ENCODE results near the gene CDC42BPB. TPM values are rescaled to one million over a fixed set of nuclear protein-coding genes. Genes with fewer than 3 reads are reported as not detected.

The CDC42BPB gene
- total RNA-seq (2012; rRNA removed) (48.0 and 49.1 TPM in 2 replicates), polyA plus RNA-seq (2012; rRNA removed) (73.6 and 81.4 TPM in 2 replicates), Bru-seq, nascent RNA (percentile 87 among the genes with signal in this experiment), BruChase-seq, experiment 1, labeled RNA remaining after a 6-hour chase (percentile 92 among the genes with signal in this experiment), BruChase-seq, experiment 2, labeled RNA remaining after a 2-hour chase (percentile 87 among the genes with signal in this experiment)
- 45.7 and 64.7 TPM in 2 replicates for polyA plus RNA-seq (2012; cell fraction: cytosol; rRNA removed)
- 168 and 207 TPM in 2 replicates for polyA plus RNA-seq (2012; cell fraction: nucleus; rRNA removed; ENCODE audit: low replicate concordance)
- long read RNA-seq, partial matches to known transcripts: 35 of 41 reads
- long read RNA-seq, other reads (novel, unspliced or antisense): 6 of 41 reads

- Histone ChIP-seq H3K4ac (ENCODE audit: low read depth, low read length) (peak within 1 kb of the TSS; percentile 97), H4K8ac (ENCODE audit: low read depth in 2 of 2, low read length in 2 of 2) (peak within 1 kb of the TSS; percentile 90 to 91; a peak in 2 of 4 replicates), H4K5ac (ENCODE audit: low read depth, low read length) (peak within 1 kb of the TSS; percentile 94), H3K23ac (ENCODE audit: low read depth, low read length) (peak within 1 kb of the TSS; percentile 76), H4K20me1 (ENCODE audit: insufficient read depth, low read length) (peaks cover 40% of the 10 kb centered on the region), H4K91ac (ENCODE audit: insufficient read depth, low read depth, low read length) (peak within 1 kb of the TSS; percentile 87; the same call in 1 of the 2 replicates), H3K4me1 (ENCODE audit: control insufficient read depth, insufficient read depth, low read length) (peaks cover 10% of the 10 kb centered on the region), H3K56ac (ENCODE audit: extremely low read depth, insufficient read depth, low read length) (peak within 1 kb of the TSS; percentile 43), H2BK120ac (ENCODE audit: low read depth, low read length) (no peak within 1 kb of the TSS; the same call in 1 of the 2 replicates), H3K27ac (ENCODE audit: insufficient read depth, low read length) (peak within 1 kb of the TSS; percentile 97), H2BK5ac (ENCODE audit: low read depth, low read length, poor library complexity, severe bottlenecking) (peak within 1 kb of the TSS; percentile 91), H2BK15ac (ENCODE audit: low read depth, low read length) (no peak within 1 kb of the TSS), H2BK20ac (ENCODE audit: low read depth, low read length) (no peak within 1 kb of the TSS), H3K14ac (replicated peaks; ENCODE audit: low read depth, low read length) (peak within 1 kb of the TSS; percentile 96), H3K79me1 (ENCODE audit: low read depth in 1 of 2, low read length in 2 of 2) (peaks cover 16 to 51% of the 10 kb centered on the region in 2 experiments; a peak in 3 of 4 replicates), H3K9me3 (ENCODE audit: control insufficient read depth, insufficient read depth, low read length) (no peaks in the 10 kb centered on the region), H3K18ac (ENCODE audit: low read depth, low read length) (peak within 1 kb of the TSS; percentile 85), H2AFZ (replicated peaks; ENCODE audit: low read length, poor library complexity) (peak within 1 kb of the TSS; percentile 98), H3K27me3 (ENCODE audit: control insufficient read depth, insufficient read depth, low read length) (no peaks in the 10 kb centered on the region), H2AK5ac (ENCODE audit: low read depth, low read length) (peak within 1 kb of the TSS; percentile 98), H2AK9ac (replicated peaks; ENCODE audit: low read depth, low read length, poor library complexity) (peak within 1 kb of the TSS; percentile 99), H3K9me1 (ENCODE audit: insufficient read depth, low read length) (peaks cover 3% of the 10 kb centered on the region), H3K4me3 (ENCODE audit: insufficient read depth, low read depth, low read length) (peak within 1 kb of the TSS; percentile 100), H3K4me2 (ENCODE audit: low read depth, low read length) (peak within 1 kb of the TSS; percentile 100), H3K36me3 (ENCODE audit: control insufficient read depth, insufficient read depth, low read length) (peaks cover 2% of the 10 kb centered on the region; the same call in 1 of the 2 replicates), H3K9ac (ENCODE audit: low read depth, low read length) (peak within 1 kb of the TSS; percentile 100)
- no TSS peak for BruUV-seq (replicated peaks)
- DNase-seq: peak; percentile 90
- TF ChIP-seq FOS (IDR thresholded peaks at IDR 0.05; ENCODE audit: low read depth, low read length) (no peak), RAD21 (IDR thresholded peaks at IDR 0.05; ENCODE audit: low read length) (no peak), MXI1 (IDR thresholded peaks at IDR 0.05; ENCODE audit: borderline replicate concordance, low read depth, low read length) (peak; percentile 22; the same call in 1 of the 2 replicates), MAZ (IDR thresholded peaks at IDR 0.05; ENCODE audit: borderline replicate concordance, low read depth, low read length) (peak; percentile 96; the same call in 1 of the 2 replicates)
- CTCF ChIA-PET: no interaction called here
- POLR2A ChIA-PET (ENCODE audit: unreplicated experiment): no interaction called here
- in situ Hi-C loops (cut with MboI; ENCODE audit: low sequenced_read_pairs) (no loop called here), dilution Hi-C loops (cut with HindIII; ENCODE audit: low sequenced_read_pairs, unreplicated experiment) (no loop called here), intact Hi-C loops (cut with micrococcal nuclease) (loop anchor here (5.0 to 10.0 kb wide), 3 partner anchors 35 to 363 kb away; no protein-coding TSS in a partner anchor)
- ATAC-seq (ENCODE audit: low read depth): peak; percentile 95
- 0% methylated on average over 51 of the region's 113 CpGs; no CpG with 5 or more reads in 1 of the 2 experiments for WGBS, 2 experiments (ENCODE audit: extremely low coverage in 2 of 2, insufficient read length in 1 of 2)
Measured at GRCh38 chr14:103057372-103058163, at the start of gene CDC42BPB. Gene CDC42BPB, minus strand, starts transcription at chr14:103057549. Its CDS starts 376 bp downstream, at chr14:103057173.
